Activated CD8-positive, alpha-beta T cell treated with anti-CD3 and anti-CD28 coated beads for 36 hours (primary cell): ENCODE results near the gene DIS3L2. TPM values are rescaled to one million over a fixed set of nuclear protein-coding genes. Genes with fewer than 3 reads are reported as not detected.
"Not testable (repeated sequence)": the region's sequence is repeated elsewhere in the genome, so short reads cannot be mapped to it uniquely, and the experiment has no call there.

Experiments used
- ATAC-seq: fragments of 200-7000 bp; cut with Tn5 transposase; one replicate; pipeline ENCODE4 v1.10.0; 2021; ENCODE audit warnings: mild to moderate bottlenecking, moderate library complexity
- CTCF ChIA-PET: fragments of 350-600 bp; sonication (Branson Sonifier 250); formaldehyde crosslinking; loops from one replicate; lab custom pipeline; 2021; ENCODE audit warnings: antibody characterized with exemption; lab: Charles Lee
- POLR2A ChIA-PET: fragments of 350-600 bp; sonication (Branson Sonifier 250); formaldehyde crosslinking; loops from one replicate; lab custom pipeline; 2021; ENCODE audit warnings: antibody characterized with exemption; lab: Charles Lee
- DNase-seq: peaks from one replicate; pipeline ENCODE4 v3.0.0-alpha.2; 2020
- H3K27ac Mint-ChIP-seq: one replicate; pipeline ENCODE4 v1.8.0; 2021; ENCODE audit warnings: mild to moderate bottlenecking, mixed read lengths
- H3K27me3 Mint-ChIP-seq: one replicate; pipeline ENCODE4 v1.8.0; 2021; ENCODE audit warnings: mixed read lengths
- H3K36me3 Mint-ChIP-seq: one replicate; pipeline ENCODE4 v1.8.0; 2021; ENCODE audit warnings: low read depth, mixed read lengths
- H3K4me1 Mint-ChIP-seq: one replicate; pipeline ENCODE4 v1.8.0; 2021; ENCODE audit warnings: low read depth, mixed read lengths
- H3K4me3 Mint-ChIP-seq: one replicate; pipeline ENCODE4 v1.8.0; 2021; ENCODE audit warnings: mild to moderate bottlenecking, moderate library complexity, mixed read lengths
- H3K9me3 Mint-ChIP-seq: one replicate; pipeline ENCODE4 v1.8.0; 2021; ENCODE audit warnings: mixed read lengths
- intact Hi-C: fragments of 100-400 bp; cut with micrococcal nuclease; formaldehyde crosslinking; loops from one replicate; pipeline ENCODE4 v1.10.0; 2022
- total RNA-seq, 2 experiments: library from RNA; stranded (reverse); gene quantifications; one replicate each; pipeline ENCODE4 v1.2.3, GENCODE V29; 2021
- TF ChIP-seq, protein P1 (sequence below): fragments of 200-600 bp; IDR thresholded peaks from one replicate; pipeline ENCODE4 v1.8.0; 2022; ENCODE audit warnings: antibody characterized with exemption, mild to moderate bottlenecking

DIS3L2 gene
- total RNA-seq, 2 experiments from 2014 or later: 26.5 to 27.2 TPM

DNA sequence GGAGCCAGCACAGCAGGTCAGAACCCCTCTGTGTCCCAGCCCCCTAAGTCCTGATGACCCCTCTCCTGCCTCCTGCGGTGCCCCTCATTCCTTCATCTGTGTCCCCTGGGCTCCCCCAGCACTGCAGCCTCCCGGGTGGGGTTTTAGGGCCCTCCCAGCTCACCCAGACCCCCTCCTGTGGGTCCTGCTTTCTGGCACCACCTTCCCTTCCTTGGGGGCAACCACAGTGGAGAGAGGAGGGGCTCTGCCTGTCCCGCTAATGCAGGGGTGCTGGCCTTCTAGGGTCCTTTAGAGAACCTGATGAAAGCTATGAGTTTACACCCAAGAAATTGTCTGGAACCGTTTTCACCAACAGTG is 374.3 kb downstream of the DIS3L2 start:
- Mint-ChIP-seq H3K4me3 (no peak overlapping the region), H3K27ac (no peak overlapping the region), H3K36me3 (no peaks in the 10 kb centered on the region), H3K27me3 (no peaks in the 10 kb centered on the region), H3K9me3 (no peaks in the 10 kb centered on the region), H3K4me1 (no peaks in the 10 kb centered on the region)
- POLR2A ChIA-PET: no interaction called here
- TF ChIP-seq, protein P1, sequence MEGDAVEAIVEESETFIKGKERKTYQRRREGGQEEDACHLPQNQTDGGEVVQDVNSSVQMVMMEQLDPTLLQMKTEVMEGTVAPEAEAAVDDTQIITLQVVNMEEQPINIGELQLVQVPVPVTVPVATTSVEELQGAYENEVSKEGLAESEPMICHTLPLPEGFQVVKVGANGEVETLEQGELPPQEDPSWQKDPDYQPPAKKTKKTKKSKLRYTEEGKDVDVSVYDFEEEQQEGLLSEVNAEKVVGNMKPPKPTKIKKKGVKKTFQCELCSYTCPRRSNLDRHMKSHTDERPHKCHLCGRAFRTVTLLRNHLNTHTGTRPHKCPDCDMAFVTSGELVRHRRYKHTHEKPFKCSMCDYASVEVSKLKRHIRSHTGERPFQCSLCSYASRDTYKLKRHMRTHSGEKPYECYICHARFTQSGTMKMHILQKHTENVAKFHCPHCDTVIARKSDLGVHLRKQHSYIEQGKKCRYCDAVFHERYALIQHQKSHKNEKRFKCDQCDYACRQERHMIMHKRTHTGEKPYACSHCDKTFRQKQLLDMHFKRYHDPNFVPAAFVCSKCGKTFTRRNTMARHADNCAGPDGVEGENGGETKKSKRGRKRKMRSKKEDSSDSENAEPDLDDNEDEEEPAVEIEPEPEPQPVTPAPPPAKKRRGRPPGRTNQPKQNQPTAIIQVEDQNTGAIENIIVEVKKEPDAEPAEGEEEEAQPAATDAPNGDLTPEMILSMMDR: no peak
- no peak for DNase-seq
- CTCF ChIA-PET: interaction anchor here (1.1 to 1.8 kb wide), 4 partner anchors 8 to 419 kb away, joined by 3 to 4 read pairs (median 3); no protein-coding TSS in a partner anchor
- ATAC-seq: no peak
- intact Hi-C loops: loop anchor here (5.0 kb wide), 1 partner anchor 111 kb away; no protein-coding TSS in a partner anchor

DNA sequence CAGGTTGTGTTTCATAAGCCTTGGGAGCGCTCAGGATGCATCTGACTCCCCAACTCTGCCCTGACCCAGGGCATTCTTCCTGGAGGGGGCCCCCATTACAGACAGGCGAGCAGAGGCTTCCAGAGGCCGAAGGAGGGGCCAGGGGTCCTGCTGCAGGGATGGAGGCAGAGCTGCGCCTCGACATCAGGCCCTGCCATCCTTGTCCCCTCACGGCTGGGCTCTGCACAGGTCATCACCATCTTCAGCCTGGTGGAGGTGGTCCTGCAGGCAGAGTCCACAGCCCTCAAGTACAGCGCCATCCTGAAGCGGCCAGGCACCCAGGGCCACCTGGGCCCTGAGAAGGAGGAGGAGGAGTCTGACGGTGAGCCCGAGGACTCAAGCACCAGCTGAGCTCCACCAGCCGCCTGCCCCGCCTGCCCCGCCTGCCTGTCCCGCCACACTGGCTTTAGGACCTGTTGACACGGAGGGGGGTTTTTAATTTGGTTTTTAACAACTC is 374.8 kb downstream of the DIS3L2 start:
- Mint-ChIP-seq H3K9me3 (no peaks in the 10 kb centered on the region), H3K4me1 (no peaks in the 10 kb centered on the region), H3K36me3 (no peaks in the 10 kb centered on the region), H3K4me3 (no peak overlapping the region), H3K27me3 (no peaks in the 10 kb centered on the region), H3K27ac (no peak overlapping the region)
- ChIA-PET CTCF (interaction anchor here (1.1 to 1.8 kb wide), 5 partner anchors 8 to 109 kb away, joined by 3 to 4 read pairs (median 3); no protein-coding TSS in a partner anchor), POLR2A (no interaction called here)
- intact Hi-C loops: loop anchor here (5.0 kb wide), 1 partner anchor 111 kb away; no protein-coding TSS in a partner anchor
- DNase-seq: no peak
- ATAC-seq: no peak
- TF ChIP-seq, protein P1: no peak

DNA sequence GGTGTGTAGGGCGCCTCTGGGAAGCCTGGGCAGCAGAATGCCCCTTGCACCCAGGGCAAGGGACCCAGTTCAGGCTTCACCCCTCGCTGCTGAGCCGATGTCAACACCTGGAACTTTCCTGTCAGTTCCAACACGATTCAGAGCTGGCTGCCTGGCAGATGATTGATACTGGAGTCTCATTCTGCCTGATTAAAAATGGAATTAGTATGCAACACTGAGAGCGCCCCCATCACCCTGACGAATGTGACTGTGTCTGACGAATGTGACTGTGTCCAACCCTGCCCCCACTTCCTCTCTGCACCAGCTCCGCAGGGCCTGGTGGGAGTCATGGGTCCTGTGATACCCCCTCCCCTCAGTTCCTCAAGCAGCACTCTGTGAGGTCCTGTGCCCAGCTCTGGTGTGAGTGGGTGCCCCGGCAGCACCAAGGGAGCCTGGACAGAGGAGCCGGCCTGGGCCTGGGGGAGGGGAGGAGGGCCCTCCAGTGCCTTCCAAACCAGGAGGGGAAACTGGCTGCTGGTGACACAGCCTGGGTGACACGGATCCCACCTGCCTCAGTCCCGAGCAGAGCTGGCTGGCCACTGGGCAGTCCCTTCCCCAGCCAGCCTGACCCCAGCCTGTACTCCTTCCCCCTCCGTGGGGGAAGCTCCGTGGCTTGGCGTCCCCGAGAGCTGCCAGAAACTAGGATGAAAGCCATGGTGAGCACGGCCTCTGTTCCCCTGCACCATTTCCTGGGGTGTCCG is 375.6 kb downstream of the DIS3L2 start:
- CTCF ChIA-PET: interaction anchor here (1.1 to 1.4 kb wide), 4 partner anchors 9 to 108 kb away, joined by 3 read pairs; no protein-coding TSS in a partner anchor

DNA sequence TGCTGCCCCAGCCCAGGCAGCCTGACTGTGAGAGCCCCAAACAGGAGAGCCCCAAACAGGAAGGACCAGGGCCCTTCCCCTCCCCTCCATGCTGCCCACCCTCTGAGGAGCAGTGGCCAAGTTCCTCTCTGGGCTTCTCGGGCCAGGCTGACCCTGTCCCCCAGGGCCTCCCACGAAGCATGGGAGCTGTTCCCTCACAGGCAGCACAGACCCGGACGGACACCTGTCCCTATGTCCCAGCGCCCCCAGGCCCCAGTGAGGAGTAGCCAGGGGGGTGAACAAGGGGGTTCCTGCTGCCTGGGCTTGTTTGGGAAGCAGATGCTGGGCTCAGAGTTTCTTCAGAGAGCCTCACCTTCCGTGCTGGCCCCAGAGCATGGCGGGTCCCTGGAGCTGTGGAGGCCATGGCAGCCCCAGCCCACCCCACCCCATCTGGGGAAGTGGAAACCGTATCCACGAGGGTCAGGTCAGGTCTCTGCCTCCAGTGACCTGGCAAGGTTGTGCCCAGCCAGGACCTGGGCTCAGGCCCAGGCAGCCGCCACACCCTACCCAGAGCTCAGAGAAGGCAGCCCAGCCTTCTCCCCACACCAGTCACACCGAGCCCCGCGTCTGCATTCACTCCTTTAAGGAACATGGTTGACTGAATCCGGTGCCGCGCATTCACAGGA is 376.7 kb downstream of the DIS3L2 start:
- ATAC-seq, POLR2A ChIA-PET, H3K36me3 Mint-ChIP-seq, H3K27me3 Mint-ChIP-seq, CTCF ChIA-PET, H3K4me3 Mint-ChIP-seq, H3K9me3 Mint-ChIP-seq, H3K4me1 Mint-ChIP-seq, DNase-seq, H3K27ac Mint-ChIP-seq: not testable (repeated sequence)
- intact Hi-C loops: loop anchor here (5.0 kb wide), 1 partner anchor 109 kb away; no protein-coding TSS in a partner anchor

More for the DNA sequence above, 375.6 kb downstream of the DIS3L2 start:
- Mint-ChIP-seq H3K27ac (no peak overlapping the region), H3K4me3 (no peak overlapping the region), H3K27me3 (no peaks in the 10 kb centered on the region), H3K36me3 (no peaks in the 10 kb centered on the region), H3K9me3 (no peaks in the 10 kb centered on the region), H3K4me1 (no peaks in the 10 kb centered on the region)
- TF ChIP-seq, protein P1: no peak
- POLR2A ChIA-PET: no interaction called here
- DNase-seq: no peak
- intact Hi-C loops: loop anchor here (5.0 kb wide), 1 partner anchor 110 kb away; no protein-coding TSS in a partner anchor
- ATAC-seq: no peak

DNA sequence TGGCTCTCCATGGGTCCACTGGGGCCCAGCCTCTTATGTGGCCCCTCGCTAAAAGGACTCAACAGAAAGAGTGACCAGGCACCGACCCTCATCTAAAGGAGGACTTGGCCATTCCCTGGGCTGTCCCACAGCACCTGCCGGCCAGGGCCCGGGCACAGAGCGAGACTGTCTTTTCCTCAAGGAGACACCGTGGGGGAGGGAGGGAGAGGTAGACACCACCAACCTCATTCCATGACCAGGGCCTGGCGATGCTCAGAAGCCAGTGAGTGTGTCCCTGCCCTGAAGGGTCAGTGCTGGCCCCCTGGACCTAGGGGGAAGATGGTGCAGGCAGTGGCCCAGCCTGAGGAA is 377.2 kb downstream of the DIS3L2 start:
- ATAC-seq: no peak
- no peaks in the 10 kb centered on the region for H3K9me3 Mint-ChIP-seq
- no peak for DNase-seq
- intact Hi-C loops: loop anchor here (5.0 kb wide), 1 partner anchor 109 kb away; no protein-coding TSS in a partner anchor
- H3K27me3 Mint-ChIP-seq: no peaks in the 10 kb centered on the region
- ChIA-PET CTCF (no interaction called here), POLR2A (no interaction called here)
- no peak overlapping the region for H3K4me3 Mint-ChIP-seq
- TF ChIP-seq, protein P1: no peak
- H3K27ac Mint-ChIP-seq: no peak overlapping the region
- H3K36me3 Mint-ChIP-seq: no peaks in the 10 kb centered on the region
- no peaks in the 10 kb centered on the region for H3K4me1 Mint-ChIP-seq
